GM21390 (cell line): ENCODE data around the gene LRRC27.
"Not testable (repeated sequence)": the region's sequence is repeated elsewhere in the genome, so short reads cannot be mapped to it uniquely, and the experiment has no call there.

Experiments used
- ATAC-seq: cut with Tn5 transposase; IDR thresholded peaks from one replicate; pipeline ENCODE4 v1.9.1; 2021; ENCODE audit not compliant: unreplicated experiment

LRRC27 gene

GRCh38 chr10:132313865-132314264 lies 18.1 kb upstream of the LRRC27 start:
- no peak for ATAC-seq

- no peak for ATAC-seq
Measured at GRCh38 chr10:132314336-132314735, 17.7 kb upstream of the LRRC27 start.

GRCh38 chr10:132314881-132315280 lies 17.1 kb upstream of the LRRC27 start:
- not testable (repeated sequence) for ATAC-seq

- ATAC-seq = no peak
Measured at GRCh38 chr10:132316133-132316532, 15.9 kb upstream of the LRRC27 start.

GRCh38 chr10:132317477-132317876 lies 14.5 kb upstream of the LRRC27 start:
- ATAC-seq = not testable (repeated sequence)

- peak; percentile 100 for ATAC-seq
Measured at GRCh38 chr10:132319853-132320653, 11.9 kb upstream of the LRRC27 start.

- ATAC-seq = no peak
Measured at GRCh38 chr10:132320654-132321469, 11.1 kb upstream of the LRRC27 start.

- ATAC-seq = no peak
Measured at GRCh38 chr10:132321726-132322125, 10.3 kb upstream of the LRRC27 start.

GRCh38 chr10:132322586-132323048 lies 9.4 kb upstream of the LRRC27 start:
- no peak for ATAC-seq

GRCh38 chr10:132324186-132324585 lies 7.8 kb upstream of the LRRC27 start:
- no peak for ATAC-seq

- no peak for ATAC-seq
Measured at GRCh38 chr10:132326344-132326889, 5.6 kb upstream of the LRRC27 start.

- ATAC-seq = no peak
Measured at GRCh38 chr10:132326925-132327324, 5.1 kb upstream of the LRRC27 start.

GRCh38 chr10:132328106-132328505 lies 3.9 kb upstream of the LRRC27 start:
- ATAC-seq = no peak

- no peak for ATAC-seq
Measured at GRCh38 chr10:132328738-132329137, 3.3 kb upstream of the LRRC27 start.

GRCh38 chr10:132329565-132330485 lies 2.2 kb upstream of the LRRC27 start:
- no peak for ATAC-seq

GRCh38 chr10:132330486-132330833 lies 1.5 kb upstream of the LRRC27 start:
- ATAC-seq = no peak

GRCh38 chr10:132332433-132332754 lies 401 bp downstream of the LRRC27 start:
- ATAC-seq = peak; percentile 38

GRCh38 chr10:132333386-132333785 lies 1.4 kb downstream of the LRRC27 start:
- ATAC-seq = no peak

GRCh38 chr10:132334631-132335188 lies 2.7 kb downstream of the LRRC27 start:
- ATAC-seq = no peak

- ATAC-seq = peak; percentile 55
Measured at GRCh38 chr10:132335189-132336063, 3.4 kb downstream of the LRRC27 start.
